NOMO-1 (cell line): ENCODE measurements around the gene PTPRG.

Experiments used
- DNase-seq, 2 experiments: peaks; one replicate each; lab custom pipeline; 2025; ENCODE audit not compliant: unreplicated experiment in 2 of 2; lab: John Stamatoyannopoulos, UW

Gene PTPRG

DNA sequence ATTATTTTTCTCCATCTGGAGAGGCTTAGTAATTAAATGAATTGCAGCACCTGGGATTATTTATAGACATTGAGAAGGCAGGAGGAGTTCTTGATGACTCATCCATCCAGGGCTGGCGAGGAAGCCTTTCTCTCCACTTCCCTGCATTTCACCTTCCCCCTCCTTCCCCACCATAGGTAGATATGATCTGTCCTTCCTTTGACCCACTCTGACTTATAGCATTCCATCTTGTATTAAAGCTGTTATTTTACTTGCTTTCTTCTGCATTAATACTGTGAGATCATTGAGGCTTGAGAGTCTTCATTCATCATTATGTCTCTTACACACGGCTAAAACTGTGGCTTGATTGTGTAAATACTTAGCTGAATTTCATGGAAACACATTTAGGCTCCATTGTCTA lies 523.2 kb downstream of the PTPRG start:
- DNase-seq, result no peak

DNA sequence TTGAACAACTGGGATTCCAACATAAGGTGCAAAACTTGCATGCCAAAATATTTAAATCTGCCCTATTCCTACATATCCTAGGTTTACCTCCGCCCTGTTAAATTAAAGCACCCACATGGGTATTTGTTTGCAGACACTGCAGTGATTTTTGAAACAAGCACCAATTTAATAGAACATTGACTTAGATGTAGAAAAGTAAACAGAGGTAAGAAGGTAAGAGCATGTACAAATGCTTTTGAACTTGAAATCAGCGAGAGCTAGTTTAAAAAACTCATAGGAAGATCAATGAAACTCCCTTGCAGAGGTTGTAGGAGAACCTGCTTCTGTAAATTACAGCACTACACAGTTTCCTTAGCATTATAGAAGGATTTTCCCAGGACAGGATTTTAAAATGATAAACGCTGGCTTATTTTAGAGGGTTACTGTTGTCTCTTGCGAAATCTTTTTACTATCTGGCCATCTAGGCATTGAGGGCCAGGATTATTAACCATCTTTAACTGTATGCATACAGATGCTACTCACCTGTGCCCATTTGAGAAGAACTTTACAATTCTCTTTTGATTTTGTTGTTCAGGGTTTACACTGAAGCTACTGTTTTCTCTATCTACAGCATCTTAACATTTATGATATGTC lies 527.2 kb downstream of the PTPRG start:
- DNase-seq, result no peak

DNA sequence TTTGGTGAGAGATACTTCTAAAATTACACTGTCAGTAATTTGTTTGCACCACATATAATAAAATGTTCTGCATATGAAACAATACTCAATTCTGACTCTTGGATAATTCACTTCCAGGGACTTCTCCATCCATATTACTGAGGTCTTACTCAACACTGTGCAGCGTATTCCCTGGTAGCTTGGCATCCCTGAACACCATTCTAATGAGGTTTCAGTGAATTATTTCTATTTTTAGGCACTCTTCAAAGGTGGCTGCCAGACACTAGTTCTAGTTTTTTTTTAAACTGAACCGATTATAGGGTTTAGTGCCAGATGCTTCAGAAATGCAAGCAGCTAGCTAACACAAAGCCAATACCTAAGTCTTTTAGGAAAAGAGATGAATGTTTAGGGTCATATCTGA lies 528.7 kb downstream of the PTPRG start:
- DNase-seq, result no peak

DNA sequence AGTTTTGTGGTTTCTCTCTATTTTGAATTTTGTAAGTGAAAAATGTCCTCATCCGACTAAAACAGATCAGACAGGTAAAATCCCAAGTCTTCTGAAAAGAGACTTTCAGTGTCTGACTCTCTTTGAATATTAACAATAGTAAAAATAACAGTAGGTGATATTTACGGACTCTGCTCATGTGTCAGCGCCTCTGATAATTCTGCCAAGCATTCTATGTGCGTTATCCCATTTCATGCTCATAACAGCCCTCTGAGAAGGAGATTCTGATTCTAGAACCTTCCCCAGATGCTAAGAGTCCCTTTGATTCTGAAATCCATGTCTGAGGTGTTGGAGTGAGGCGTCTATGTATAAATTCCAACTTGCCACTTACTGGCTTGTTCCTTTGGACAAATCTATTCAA lies 529.1 kb downstream of the PTPRG start:
- DNase-seq, result no peak

DNA sequence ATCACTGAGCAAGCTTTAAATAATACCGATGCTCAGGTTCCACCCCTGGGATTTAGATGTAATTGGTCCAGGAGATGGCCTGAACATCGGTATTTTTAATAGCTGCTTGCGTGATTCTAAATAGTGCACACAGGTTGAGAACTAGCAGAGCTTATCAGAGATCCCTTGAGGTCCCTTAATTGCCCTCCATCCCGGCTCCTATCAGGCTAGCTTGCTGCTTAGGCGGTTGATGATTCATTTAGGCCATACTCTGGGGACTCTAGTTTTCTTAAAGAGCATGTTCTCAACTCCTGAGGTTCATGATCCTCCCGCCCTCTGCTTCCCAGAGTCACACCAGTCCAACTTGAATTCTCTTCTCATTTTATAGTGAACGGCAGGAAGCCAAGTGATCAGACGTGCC lies 531.7 kb downstream of the PTPRG start:
- no peak for DNase-seq

DNA sequence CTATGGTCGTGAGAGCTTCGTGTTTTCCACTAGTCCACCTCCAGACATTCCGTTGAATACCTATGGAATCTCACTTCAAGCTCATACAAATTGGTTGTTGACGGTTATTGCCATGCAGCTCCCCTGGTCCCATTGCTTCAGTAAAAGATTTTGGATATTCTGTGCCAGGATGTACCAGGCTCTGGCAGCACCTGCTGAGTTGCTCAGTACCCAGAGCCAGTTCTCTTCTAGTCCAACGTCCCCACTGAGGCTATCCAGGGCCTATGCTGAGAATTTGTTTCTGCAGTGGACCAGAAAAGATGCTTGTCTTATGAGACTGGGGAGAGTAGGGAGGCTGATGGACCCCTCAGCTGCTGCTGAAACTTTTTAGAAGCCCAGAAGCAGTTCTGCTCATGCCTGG lies 533.1 kb downstream of the PTPRG start:
- no peak for DNase-seq

DNA sequence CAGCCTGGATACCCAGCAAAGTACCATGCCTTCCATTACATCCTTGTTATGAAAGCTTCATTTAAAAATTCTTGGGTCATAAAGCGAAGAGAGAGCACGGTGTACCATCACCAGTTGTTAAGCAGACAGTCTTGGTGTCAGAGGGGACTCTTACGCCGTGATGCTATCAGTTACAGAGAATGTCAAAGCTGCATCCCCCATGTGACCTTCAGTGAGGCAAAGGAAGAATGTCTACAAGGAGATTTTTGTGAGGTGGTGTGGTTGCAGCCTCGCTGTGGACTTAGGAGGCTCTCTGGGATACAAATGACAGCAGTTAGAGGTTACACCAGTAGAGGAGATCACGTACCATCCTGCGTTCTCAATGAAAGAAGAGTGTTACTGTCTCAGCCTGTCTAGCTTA lies 533.7 kb downstream of the PTPRG start:
- no peak for DNase-seq

DNA sequence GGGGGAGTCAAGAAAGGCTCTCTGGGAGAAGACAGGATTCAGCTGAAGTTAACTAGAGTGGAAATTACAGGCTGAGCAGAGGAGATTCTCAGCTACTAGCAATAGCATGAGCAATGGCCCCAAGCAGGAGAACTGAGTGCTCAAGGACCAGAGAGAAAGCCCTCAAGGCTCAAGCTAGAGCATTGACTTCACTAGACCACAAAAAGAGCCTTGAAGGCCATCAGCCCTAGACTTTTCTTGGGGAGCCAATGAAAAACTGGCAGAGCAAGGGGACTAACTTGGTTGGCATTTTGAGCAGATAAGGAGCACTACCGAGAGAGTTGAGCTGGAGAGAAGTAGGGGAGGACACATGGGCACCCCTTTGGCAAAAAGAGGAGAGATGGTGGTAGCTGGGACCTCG lies 534.4 kb downstream of the PTPRG start:
- no peak for DNase-seq

DNA sequence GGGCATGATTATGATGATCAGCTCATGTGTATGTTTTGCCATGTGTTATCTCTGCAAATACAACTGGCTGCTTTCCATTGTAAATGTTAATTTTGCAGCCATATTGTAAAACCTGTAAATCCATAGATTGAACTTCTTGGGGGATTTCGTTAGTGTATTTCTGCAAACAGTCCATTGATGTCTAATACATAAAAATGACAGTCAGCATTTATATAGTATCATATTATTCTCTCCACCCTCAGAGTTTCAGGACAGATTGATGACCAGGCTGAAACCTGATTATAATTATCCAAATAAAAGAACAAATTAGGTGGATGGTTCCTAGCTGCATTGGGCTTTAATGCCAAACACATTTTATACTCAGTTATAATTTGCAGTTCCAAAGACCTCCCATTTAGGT lies 535.1 kb downstream of the PTPRG start:
- no peak for DNase-seq

DNA sequence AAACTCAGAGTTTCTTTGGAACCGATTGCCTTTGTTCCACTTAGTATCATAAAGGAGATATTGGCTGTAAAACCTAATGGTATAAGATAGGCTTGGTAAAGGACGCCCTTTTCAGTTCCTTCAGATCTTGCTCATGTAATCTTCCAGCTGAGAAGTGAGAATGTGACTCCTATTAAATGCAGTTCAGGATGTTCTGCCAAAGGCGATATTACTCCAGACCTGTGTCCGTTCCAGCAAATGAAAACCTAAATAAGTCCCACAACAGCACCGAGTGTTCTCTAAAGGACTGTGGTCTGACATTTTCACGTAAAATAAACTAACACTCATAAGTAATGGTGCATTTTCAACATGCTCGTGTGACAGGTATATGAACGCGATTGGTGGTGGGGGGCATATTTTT lies 535.8 kb downstream of the PTPRG start:
- DNase-seq, result no peak

DNA sequence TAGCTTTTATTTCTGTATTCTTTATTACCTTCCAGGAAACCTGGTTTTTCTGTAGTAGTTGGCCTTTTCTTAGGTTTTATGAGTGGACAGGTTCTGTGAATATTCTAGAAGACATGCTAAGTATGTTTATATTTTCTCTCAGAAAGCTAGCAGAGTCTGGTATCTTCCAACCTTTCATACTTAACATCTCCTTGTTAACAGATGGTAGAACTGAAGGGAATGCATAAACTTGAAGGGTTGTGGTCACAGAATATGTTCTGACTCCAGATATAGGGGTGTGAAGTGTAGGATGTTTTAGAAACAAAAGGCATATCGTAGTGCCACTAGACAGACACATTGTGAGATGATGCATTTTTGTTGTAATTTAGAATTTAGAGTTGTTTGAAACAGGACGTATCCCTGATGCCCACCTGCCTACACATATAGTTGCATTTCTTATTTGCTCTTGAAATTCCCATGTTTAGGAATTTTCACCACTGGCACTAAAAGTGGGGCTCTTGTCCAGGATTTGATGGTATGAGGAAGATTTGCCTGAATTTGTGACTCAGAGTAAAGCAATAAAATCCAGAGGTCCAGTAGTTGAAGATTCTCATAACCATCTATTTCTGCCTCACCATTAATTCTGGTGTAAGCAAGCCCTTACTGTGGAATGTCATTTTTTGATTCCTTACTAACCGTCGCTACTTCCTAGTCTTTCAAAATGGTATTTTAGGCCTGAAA lies 537.4 kb downstream of the PTPRG start:
- DNase-seq, result no peak

DNA sequence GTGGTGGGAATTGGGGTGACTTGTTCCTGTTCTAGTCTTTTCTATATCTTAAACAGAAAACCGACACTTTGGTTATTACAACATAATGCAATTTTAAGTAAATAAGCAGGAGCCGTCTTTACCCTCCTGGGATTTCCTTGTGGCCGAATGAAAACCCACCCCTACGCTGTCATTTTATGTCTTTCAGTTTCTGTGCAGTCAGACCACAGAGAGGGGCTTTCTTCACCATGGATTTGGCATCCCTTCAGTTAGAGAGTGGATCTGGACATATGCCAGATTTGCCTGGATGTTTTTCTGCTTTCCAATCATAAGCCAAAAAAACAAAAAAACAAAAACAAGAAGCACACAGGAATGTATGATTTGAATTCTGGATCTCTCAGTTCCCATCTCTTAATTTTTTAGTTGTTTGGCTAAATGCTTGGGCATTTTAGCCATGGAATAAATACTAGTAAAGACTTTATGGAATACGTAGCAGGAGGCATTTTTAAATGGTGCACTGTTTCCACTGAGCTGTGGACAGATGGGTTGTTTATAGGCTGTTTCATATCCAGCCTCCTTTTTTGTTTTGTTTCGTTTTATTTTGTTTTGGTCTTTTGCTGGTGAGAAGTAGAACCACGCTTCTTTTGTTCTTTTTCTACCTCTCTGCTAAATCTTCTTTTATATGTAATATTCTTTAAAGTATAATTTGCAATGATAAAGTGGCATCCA lies 539.1 kb downstream of the PTPRG start:
- DNase-seq, result peak in 1 of 2 experiments; percentile 1

DNA sequence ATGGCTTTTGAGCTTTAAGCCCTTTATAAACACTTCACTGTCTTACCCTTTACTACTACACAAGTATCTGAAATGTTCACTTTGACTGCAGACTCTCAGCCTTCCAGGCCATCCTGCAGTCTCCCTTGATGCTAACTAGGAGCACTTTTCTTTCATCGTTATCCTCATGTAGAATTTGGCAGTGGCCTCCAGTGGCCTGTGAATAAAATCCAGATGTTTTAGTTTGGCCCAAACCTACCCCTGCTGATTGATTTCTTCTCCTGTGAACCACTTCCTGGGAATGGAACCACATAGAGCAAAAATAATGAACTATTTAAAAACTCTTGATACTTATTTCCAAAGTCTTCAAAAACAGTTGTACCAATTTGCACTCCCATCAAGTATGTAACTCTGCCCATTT lies 540.1 kb downstream of the PTPRG start:
- no peak for DNase-seq

DNA sequence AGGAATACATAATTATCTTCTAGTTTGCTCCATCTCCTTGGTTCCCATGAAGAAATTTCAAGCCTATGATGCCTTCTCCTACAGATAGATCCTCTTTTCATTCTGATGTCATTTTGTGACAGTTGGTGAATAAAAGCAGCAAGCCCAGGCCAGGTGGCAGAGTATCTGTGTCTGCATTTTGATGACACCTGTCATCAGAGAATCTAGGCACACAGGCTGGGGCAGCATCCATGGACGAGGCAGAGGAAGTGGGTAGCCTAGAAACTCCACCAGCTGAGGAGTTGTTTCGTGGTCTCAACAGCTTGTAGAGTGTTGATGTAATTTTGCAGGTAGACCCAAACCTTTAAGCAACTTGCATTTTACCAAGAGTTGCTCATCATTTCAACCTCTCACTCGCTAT lies 542.2 kb downstream of the PTPRG start:
- DNase-seq, result no peak

DNA sequence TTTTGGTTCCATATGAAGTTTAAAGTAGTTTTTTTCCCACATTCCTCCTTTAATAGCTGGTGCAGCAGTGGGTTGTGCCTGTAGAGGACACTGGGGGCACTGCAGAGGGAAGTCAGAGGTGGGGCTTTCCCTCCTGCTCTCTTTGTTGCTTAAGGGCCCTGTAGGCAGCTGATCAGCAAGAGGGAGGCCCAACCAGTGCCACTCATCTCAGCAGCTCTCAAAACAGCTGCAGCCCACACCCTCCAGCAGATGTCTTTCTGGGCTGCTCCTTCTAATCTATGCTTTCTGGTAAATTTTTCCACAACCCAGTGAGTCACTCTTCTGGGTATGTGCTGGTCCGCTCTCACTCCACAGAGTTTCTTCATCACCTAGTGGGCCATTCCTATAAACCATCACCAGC lies 548.2 kb downstream of the PTPRG start:
- no peak for DNase-seq

DNA sequence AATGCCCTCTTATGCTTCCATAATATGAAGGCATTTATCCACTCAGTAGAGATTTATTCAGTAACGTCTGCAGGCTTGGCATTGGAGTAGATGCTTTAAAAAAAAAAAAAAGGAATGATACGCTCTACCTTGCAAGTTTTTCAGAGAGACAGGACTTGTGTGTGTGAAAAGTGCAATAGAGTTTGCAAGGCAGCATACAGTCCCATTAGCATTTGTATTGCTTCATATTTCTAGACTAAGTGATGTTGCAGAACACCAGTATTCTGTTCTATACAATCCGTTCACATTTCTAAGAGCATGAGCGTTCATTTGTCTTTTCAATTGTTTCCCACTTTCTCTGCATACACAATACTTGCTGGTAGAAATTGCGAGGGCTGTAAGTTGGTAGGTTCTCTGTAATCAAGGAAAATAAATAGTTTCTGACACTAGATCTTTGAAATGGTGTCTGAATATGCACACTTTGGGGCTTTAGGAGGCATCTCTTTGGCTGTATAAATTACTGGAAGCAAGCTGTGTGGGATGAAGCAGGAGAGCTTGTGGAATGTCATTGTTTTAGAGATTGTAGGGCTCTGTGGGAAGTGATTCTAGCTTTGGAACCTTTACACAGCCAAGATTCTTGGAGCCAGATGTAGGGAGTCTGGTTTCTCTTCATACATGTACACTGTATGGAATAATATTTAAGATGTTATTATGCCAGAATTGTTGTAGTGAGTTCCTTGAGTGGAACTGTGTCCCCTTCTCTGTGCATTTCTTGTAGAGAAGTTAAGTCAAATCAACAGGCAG lies 549.3 kb downstream of the PTPRG start:
- DNase-seq, result no peak

DNA sequence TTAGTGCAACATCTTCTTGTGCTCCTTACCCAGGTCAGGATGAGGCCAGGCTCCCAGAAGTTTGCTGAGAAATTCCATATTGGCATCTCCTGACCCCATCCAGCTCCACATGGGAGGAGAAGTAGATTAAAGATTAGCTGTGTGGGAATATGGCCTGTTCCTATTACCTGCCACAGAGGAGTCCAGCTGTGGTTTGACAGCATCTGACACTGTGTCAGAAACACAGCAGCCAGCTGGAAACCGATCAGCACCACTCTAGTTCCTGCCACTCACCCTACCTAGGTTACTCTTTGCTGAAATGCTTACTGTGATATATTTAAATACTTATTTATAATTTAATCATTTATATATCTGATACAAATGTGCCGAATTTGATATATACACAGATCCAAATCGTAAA lies 551.7 kb downstream of the PTPRG start:
- no peak for DNase-seq

DNA sequence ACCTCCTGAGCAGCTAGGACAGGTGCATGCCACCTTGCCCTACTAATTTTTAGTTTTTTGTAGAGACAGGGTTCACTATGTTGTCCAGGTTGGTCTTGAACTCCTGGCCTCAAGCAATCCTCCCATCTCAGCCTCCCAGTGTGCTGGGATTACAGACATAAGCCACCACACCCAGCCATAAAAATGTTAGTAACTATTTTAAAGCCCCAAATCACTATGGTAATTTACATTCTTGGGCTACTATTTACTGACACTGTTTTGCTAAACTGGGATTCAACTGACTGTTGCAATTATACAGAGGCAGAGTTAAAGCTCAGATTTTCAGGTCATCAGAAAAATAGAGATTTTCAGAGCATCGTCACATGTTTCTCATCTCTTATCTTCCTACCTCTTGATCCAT lies 553.4 kb downstream of the PTPRG start:
- no peak for DNase-seq

DNA sequence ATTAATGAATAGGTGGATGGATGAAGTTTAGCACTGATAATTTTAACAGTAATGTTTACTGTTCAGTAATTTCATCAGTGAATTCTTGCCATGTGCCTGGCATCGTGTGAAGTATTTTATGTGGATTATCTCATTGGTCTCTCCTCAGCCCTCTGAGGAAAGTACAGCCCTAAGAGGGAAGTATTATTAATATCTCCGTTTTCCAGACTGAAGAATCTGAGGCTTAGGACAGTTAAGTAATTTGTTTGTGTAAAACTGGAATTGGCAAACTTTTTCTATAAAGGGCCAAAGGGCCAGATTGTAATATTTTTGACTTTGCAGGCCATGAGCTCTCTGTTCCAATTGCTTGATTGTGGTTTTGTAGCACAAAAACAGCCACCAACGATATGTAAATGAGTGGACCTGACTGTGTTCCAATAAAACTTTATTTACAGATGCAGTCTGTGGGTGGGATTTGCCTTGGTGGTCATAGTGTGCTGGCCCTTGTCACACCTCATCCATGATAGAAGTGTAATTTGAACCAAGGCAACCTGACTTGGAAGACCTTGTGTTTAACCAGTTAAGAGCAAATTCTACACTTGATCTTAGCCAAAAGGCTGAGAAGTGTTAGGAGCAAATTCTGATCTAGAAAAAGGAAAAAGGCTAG lies 556.7 kb downstream of the PTPRG start:
- DNase-seq, result no peak

DNA sequence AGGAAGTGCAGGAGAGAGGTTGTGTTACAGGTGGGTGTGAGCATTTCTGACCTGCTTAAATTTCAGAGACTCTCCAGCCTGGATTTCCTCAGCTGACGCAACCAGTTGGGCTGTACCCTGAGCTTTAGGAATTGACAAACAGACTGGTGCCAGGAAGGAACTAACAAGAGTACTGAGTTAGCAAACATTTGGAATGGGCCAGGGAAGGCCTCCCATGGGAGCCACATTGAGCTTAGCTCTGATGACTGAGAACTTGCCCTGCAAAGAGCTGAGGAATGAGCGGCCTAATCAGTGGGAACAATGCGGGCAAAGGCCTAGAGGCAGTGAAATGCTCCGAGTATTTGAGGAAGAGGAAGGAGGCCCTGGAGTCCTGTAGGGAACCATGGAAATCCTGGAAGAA lies 557.8 kb downstream of the PTPRG start:
- no peak for DNase-seq

DNA sequence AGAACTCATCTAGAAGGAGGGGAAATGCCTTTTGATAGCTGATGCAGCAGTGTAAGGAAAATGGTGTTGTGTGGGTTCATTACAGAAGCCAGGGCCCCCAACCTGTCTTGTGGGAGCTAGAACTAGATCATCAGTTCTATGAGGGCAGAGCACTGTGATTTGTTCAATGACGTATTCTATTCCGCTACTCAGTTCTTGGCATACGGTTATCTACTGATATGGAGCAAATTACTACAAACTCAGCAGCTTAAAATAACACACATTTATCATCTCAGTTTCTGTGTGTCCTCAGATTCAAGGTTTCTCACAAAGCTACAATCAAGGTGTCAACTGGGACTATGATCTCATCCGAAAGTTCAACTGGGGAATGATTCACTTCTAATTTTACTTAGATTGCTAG lies 561.4 kb downstream of the PTPRG start:
- DNase-seq, result no peak
